CD14-positive monocyte (primary cell): ENCODE measurements around the gene ESRRA. TPM values are rescaled to one million over a fixed set of nuclear protein-coding genes. Genes with fewer than 3 reads are reported as not detected.

Experiments used
- DNase-seq, 3 donors: peaks; one replicate each; pipeline ENCODE4 v3.0.0-alpha.2; 2011 to 2022
- H2AFZ ChIP-seq: 2 replicates; pipeline ENCODE4 v1.6.0; 2012; ENCODE audit warnings: mild to moderate bottlenecking, low read depth, low read length, inconsistent platforms; ENCODE audit not compliant: insufficient read depth, poor library complexity, severe bottlenecking
- H3K27ac ChIP-seq, 2 donors: 1 replicate in 1 of 2; 2 replicates in 1 of 2; pipeline ENCODE4 v1.5.1; 2012 to 2013; ENCODE audit warnings: low read length in 2 of 2, control low read depth in 1 of 2, inconsistent platforms in 1 of 2, low read depth in 1 of 2, mild to moderate bottlenecking in 1 of 2
- H3K27me3 ChIP-seq, 2 donors: one replicate each; pipeline versions ENCODE4 v1.6.0 to v1.6.1; 2011 to 2013; ENCODE audit warnings: low read length in 2 of 2; ENCODE audit not compliant: control insufficient read depth in 2 of 2, insufficient read depth in 2 of 2
- H3K36me3 ChIP-seq, 2 donors: replicated peaks in 1 of 2; 1 replicate in 1 of 2; 2 replicates in 1 of 2; pipeline versions ENCODE4 v1.5.1 to v1.6.1; 2012 to 2013; ENCODE audit warnings: low read length in 2 of 2, control low read depth in 1 of 2, inconsistent platforms in 1 of 2, mild to moderate bottlenecking in 1 of 2; ENCODE audit not compliant: insufficient read depth in 2 of 2, control insufficient read depth in 1 of 2
- H3K4me1 ChIP-seq, 2 donors: 1 replicate in 1 of 2; 2 replicates in 1 of 2; pipeline versions ENCODE4 v1.5.1 to v1.6.1; 2012 to 2013; ENCODE audit warnings: low read length in 2 of 2, control low read depth in 1 of 2, inconsistent platforms in 1 of 2, mild to moderate bottlenecking in 1 of 2, moderate library complexity in 1 of 2; ENCODE audit not compliant: insufficient read depth in 2 of 2, control insufficient read depth in 1 of 2
- H3K4me2 ChIP-seq: replicated peaks from 2 replicates; pipeline ENCODE3; 2012; ENCODE audit warnings: low read length, moderate library complexity, mild to moderate bottlenecking; ENCODE audit not compliant: poor library complexity, severe bottlenecking; ENCODE audit errors: extremely low read depth
- H3K4me3 ChIP-seq, 3 experiments: fragments of 200-600 bp in 1 of 3; sonication (generic) in 1 of 3; replicated peaks in 1 of 3; 1 replicate in 2 of 3; 2 replicates in 1 of 3; pipeline ENCODE4 v1.5.1; 2011 to 2013; ENCODE audit warnings: low read length in 3 of 3, mild to moderate bottlenecking in 3 of 3, control low read depth in 2 of 3, low read depth in 2 of 3, inconsistent platforms in 1 of 3, moderate library complexity in 1 of 3
- H3K79me2 ChIP-seq: 2 replicates; pipeline ENCODE4 v1.6.0; 2012; ENCODE audit warnings: mild to moderate bottlenecking, control low read depth, inconsistent platforms, low read length, moderate library complexity; ENCODE audit not compliant: insufficient read depth
- H3K9ac ChIP-seq: 2 replicates; pipeline ENCODE4 v1.6.0; 2017; ENCODE audit warnings: low read length, mild to moderate bottlenecking; ENCODE audit not compliant: insufficient read depth, poor library complexity, severe bottlenecking
- H3K9me3 ChIP-seq, 2 donors: replicated peaks in 1 of 2; 1 replicate in 1 of 2; 2 replicates in 1 of 2; pipeline versions ENCODE4 v1.5.1 to v1.6.1; 2012 to 2013; ENCODE audit warnings: low read length in 2 of 2, control low read depth in 1 of 2; ENCODE audit not compliant: control insufficient read depth in 1 of 2, insufficient read depth in 1 of 2
- H4K20me1 ChIP-seq: 2 replicates; pipeline ENCODE4 v1.6.0; 2012; ENCODE audit warnings: mild to moderate bottlenecking, low read length, control low read depth, moderate library complexity; ENCODE audit not compliant: insufficient read depth
- H3K27ac Mint-ChIP-seq, 7 donors: one replicate each; pipeline ENCODE4 v1.8.0; 2020; ENCODE audit warnings: mild to moderate bottlenecking in 7 of 7, mixed read lengths in 7 of 7, moderate library complexity in 6 of 7, inconsistent platforms in 2 of 7
- H3K27me3 Mint-ChIP-seq, 3 donors: one replicate each; pipeline ENCODE4 v1.8.0; 2021 to 2022; ENCODE audit warnings: low read depth in 3 of 3, mild to moderate bottlenecking in 3 of 3, mixed read lengths in 3 of 3, moderate library complexity in 3 of 3, inconsistent platforms in 1 of 3
- H3K36me3 Mint-ChIP-seq, 2 donors: one replicate each; pipeline ENCODE4 v1.8.0; 2020; ENCODE audit warnings: mixed read lengths in 2 of 2, inconsistent platforms in 1 of 2, mild to moderate bottlenecking in 1 of 2
- H3K4me1 Mint-ChIP-seq: one replicate; pipeline ENCODE4 v1.8.0; 2020; ENCODE audit warnings: mild to moderate bottlenecking, mixed read lengths
- H3K4me3 Mint-ChIP-seq, 2 donors: one replicate each; pipeline ENCODE4 v1.8.0; 2020; ENCODE audit warnings: mild to moderate bottlenecking in 2 of 2, mixed read lengths in 2 of 2, moderate library complexity in 1 of 2
- H3K9me3 Mint-ChIP-seq, 7 donors: one replicate each; pipeline ENCODE4 v1.8.0; 2020 to 2022; ENCODE audit warnings: mixed read lengths in 7 of 7, mild to moderate bottlenecking in 6 of 7, moderate library complexity in 6 of 7, inconsistent platforms in 2 of 7
- WGBS: methylation state at CpG from one replicate; pipeline ENCODE4 v1.1.5; 2013; ENCODE audit warnings: missing lambda C conversion rate; ENCODE audit not compliant: insufficient coverage; 5-methylcytosine and 5-hydroxymethylcytosine counted together
- intact Hi-C, 2 donors: fragments of 100-400 bp; cut with micrococcal nuclease; formaldehyde crosslinking; loops; one replicate each; pipeline versions ENCODE4 v1.15.0 to v1.15.1; 2023
- polyA plus RNA-seq, 3 donors: library from polyadenylated mRNA; depleted of rRNA in 1 of 3; unstranded in 2 of 3; stranded (reverse) in 1 of 3; fragments of 300-500 nt in 2 of 3; fragments of >200 nt in 1 of 3; fragmentation: Illumina TruSeq in 2 of 3; gene quantifications; 1 replicate in 2 of 3; 2 replicates in 1 of 3; pipeline ENCODE4 v1.2.3, GENCODE V29; 2012 to 2021
- TF ChIP-seq, protein P1 (sequence below): fragments of 200-600 bp; IDR thresholded peaks from one replicate; pipeline ENCODE4 v1.8.0; 2022; ENCODE audit warnings: antibody characterized with exemption, mild to moderate bottlenecking

The ESRRA gene
- polyA plus RNA-seq, 3 donors = 15.3 to 45.7 (median 18.3) TPM

GRCh38 chr11:64259533-64260067 lies 45.7 kb upstream of the ESRRA start:
- whole genome bisulfite sequencing = 95% methylated on average over 2 of the region's 4 CpGs

GRCh38 chr11:64260147-64260708 lies 45.1 kb upstream of the ESRRA start:
- Histone ChIP-seq H4K20me1 (peaks cover 7% of the 10 kb centered on the region), H2AFZ (no peak overlapping the region), H3K4me3 (no peak overlapping the region), H3K9ac (no peak overlapping the region), H3K4me1 (no peaks in the 10 kb centered on the region), H3K36me3 (peaks cover 91 to 95% of the 10 kb centered on the region in 2 donors), H3K27ac (no peak overlapping the region), H3K27me3 (no peaks in the 10 kb centered on the region), H3K79me2 (no peaks in the 10 kb centered on the region), H3K9me3 (no peaks in the 10 kb centered on the region), H3K4me2 (no peak overlapping the region)
- Mint-ChIP-seq H3K4me1 (no peaks in the 10 kb centered on the region), H3K27me3 (peaks cover 0 to 1% (median 0%) of the 10 kb centered on the region in 3 donors), H3K27ac (peak overlapping the region in 4 of 7 donors; percentile 10 to 66 (median 59)), H3K4me3 (peak overlapping the region in 1 of 2 donors; percentile 54), H3K9me3 (peaks cover 0 to 4% (median 0%) of the 10 kb centered on the region in 7 donors), H3K36me3 (peaks cover 63 to 89% of the 10 kb centered on the region in 2 donors)
- WGBS = 100% methylated on average over 3 of the region's 6 CpGs
- TF ChIP-seq, protein P1, sequence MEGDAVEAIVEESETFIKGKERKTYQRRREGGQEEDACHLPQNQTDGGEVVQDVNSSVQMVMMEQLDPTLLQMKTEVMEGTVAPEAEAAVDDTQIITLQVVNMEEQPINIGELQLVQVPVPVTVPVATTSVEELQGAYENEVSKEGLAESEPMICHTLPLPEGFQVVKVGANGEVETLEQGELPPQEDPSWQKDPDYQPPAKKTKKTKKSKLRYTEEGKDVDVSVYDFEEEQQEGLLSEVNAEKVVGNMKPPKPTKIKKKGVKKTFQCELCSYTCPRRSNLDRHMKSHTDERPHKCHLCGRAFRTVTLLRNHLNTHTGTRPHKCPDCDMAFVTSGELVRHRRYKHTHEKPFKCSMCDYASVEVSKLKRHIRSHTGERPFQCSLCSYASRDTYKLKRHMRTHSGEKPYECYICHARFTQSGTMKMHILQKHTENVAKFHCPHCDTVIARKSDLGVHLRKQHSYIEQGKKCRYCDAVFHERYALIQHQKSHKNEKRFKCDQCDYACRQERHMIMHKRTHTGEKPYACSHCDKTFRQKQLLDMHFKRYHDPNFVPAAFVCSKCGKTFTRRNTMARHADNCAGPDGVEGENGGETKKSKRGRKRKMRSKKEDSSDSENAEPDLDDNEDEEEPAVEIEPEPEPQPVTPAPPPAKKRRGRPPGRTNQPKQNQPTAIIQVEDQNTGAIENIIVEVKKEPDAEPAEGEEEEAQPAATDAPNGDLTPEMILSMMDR = no peak
- intact Hi-C loops = no loop called here
- DNase-seq = no peak

More at GRCh38 chr11:64259533-64260067, 45.7 kb upstream of the ESRRA start:
- H3K9ac ChIP-seq = no peak overlapping the region
- intact Hi-C loops = no loop called here
- peaks cover 92 to 96% of the 10 kb centered on the region in 2 donors for H3K36me3 ChIP-seq
- H3K9me3 Mint-ChIP-seq = peaks cover 0 to 4% (median 0%) of the 10 kb centered on the region in 7 donors
- DNase-seq = peak in 1 of 3 donors; percentile 66
- no peaks in the 10 kb centered on the region for H3K79me2 ChIP-seq
- no peak overlapping the region for H3K4me2 ChIP-seq
- no peak overlapping the region for H3K4me3 ChIP-seq
- no peak overlapping the region for H2AFZ ChIP-seq
- H3K27ac ChIP-seq = no peak overlapping the region
- no peaks in the 10 kb centered on the region for H3K27me3 ChIP-seq
- H3K9me3 ChIP-seq = no peaks in the 10 kb centered on the region
- no peaks in the 10 kb centered on the region for H3K4me1 Mint-ChIP-seq
- peaks cover 68 to 93% of the 10 kb centered on the region in 2 donors for H3K36me3 Mint-ChIP-seq
- peak overlapping the region in 4 of 7 donors; percentile 10 to 59 (median 17) for H3K27ac Mint-ChIP-seq
- H4K20me1 ChIP-seq = peaks cover 8% of the 10 kb centered on the region
- H3K4me3 Mint-ChIP-seq = peak overlapping the region in 1 of 2 donors; percentile 54
- TF ChIP-seq, protein P1 = no peak
- peaks cover 0 to 1% (median 0%) of the 10 kb centered on the region in 3 donors for H3K27me3 Mint-ChIP-seq
- no peaks in the 10 kb centered on the region for H3K4me1 ChIP-seq
